Heart left ventricle (tissue), 13 donors: Measurements from ENCODE around the gene NLRP9.

Experiments used
- POLR2A ChIP-seq, 2 donors: fragments of 450-650 bp; IDR thresholded peaks; one replicate each; pipeline ENCODE4 v1.6.1; 2017; ENCODE audit warnings: antibody characterized with exemption in 2 of 2, mild to moderate bottlenecking in 2 of 2, moderate library complexity in 2 of 2
- TF ChIP-seq, protein P1 (sequence below), 12 donors: fragments of 200-600 bp; sonication (generic) in 4 of 12; IDR thresholded peaks; one replicate each; pipeline versions ENCODE4 v1.5.0 to v1.8.0; 2018 to 2022; ENCODE audit warnings: antibody characterized with exemption in 12 of 12, mild to moderate bottlenecking in 5 of 12
- donor health status: ischemic (EF 13 %, LVEDD 7.1; RV severe dilation, severe dysfunction).
- donor health status: DM: no; HTN: yes; CAD: no.
- donor health status: DM: no; HTN: no; CAD: no.
- donor health status: ischemic (EF 25% LVEDD 6.9; RV normal size, moderate dysfunction).
- donor health status: ischemic (EF 25% LVEDD 5.7; RV mildly dilated, moderate dysfunction).
- donor health status: ischemic (EF 35%, LVEDD 5.7; RV mildly dilated, moderate dysfunction).
- donor health status: nonischemic (EF 11% LVEDD 7.7; RV severe dilation, severe dysfunction).
- donor health status: DM: yes; HTN: yes; CAD: no.
- donor health status: PGD.
- donor health status: ischemic (EF 29% LVEDD 5.4; RV normal size, mild dysfunction).
- donor health status: nonischemic (EF 23%, LVEDD 6.1; RV moderate dilation, normal function).

DNA sequence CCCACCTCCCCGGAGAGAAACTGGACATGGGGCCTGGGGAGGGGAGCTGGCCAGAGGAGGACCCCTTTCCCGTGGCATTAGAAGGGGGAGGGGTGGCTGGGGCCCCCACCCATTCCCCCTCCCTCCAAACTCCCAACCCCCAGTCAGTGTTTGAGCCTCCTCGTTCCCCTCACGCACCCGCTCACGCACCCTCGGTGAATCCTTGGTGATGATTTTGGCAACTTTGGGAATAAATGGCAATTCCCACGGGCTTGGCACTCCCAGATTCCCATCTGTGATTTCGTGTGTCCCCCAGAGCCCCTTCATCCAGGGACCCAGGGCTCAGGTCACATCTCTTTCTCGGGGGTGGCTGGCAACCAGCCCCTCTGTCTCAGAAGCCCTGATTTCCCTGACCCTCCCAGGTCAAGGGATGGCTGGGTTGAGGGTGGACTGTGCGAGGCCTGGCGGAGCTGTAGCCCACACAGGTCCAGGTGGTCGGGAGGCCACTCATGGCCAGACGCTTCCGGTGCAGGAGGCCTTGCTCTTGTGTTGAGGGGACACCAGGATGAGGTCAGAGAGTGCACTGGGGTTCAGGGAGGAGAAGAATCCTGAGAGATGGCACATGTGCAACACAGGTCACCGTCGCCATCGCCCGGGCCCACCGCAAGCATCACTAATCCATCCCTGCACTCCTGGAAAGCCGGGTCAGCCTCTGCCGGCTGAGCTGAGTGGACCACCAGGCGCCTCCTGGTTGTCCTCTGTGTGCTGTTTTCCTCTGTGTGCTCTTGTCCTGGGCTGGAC, 42.5 kb downstream of the NLRP9 start:
- no peak for TF ChIP-seq POLR2A (IDR thresholded peaks at IDR 0.05)
- TF ChIP-seq, protein P1, sequence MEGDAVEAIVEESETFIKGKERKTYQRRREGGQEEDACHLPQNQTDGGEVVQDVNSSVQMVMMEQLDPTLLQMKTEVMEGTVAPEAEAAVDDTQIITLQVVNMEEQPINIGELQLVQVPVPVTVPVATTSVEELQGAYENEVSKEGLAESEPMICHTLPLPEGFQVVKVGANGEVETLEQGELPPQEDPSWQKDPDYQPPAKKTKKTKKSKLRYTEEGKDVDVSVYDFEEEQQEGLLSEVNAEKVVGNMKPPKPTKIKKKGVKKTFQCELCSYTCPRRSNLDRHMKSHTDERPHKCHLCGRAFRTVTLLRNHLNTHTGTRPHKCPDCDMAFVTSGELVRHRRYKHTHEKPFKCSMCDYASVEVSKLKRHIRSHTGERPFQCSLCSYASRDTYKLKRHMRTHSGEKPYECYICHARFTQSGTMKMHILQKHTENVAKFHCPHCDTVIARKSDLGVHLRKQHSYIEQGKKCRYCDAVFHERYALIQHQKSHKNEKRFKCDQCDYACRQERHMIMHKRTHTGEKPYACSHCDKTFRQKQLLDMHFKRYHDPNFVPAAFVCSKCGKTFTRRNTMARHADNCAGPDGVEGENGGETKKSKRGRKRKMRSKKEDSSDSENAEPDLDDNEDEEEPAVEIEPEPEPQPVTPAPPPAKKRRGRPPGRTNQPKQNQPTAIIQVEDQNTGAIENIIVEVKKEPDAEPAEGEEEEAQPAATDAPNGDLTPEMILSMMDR (IDR thresholded peaks at IDR 0.05): no peak
